ENCODE results near the gene SNRPA.
A peak's percentile ranks its signal among the peaks of the same experiment; 100 is the strongest.
"Not testable (repeated sequence)": the region's sequence is repeated elsewhere in the genome, so short reads cannot be mapped to it uniquely, and the experiment has no call there.

SNRPA gene

DNA sequence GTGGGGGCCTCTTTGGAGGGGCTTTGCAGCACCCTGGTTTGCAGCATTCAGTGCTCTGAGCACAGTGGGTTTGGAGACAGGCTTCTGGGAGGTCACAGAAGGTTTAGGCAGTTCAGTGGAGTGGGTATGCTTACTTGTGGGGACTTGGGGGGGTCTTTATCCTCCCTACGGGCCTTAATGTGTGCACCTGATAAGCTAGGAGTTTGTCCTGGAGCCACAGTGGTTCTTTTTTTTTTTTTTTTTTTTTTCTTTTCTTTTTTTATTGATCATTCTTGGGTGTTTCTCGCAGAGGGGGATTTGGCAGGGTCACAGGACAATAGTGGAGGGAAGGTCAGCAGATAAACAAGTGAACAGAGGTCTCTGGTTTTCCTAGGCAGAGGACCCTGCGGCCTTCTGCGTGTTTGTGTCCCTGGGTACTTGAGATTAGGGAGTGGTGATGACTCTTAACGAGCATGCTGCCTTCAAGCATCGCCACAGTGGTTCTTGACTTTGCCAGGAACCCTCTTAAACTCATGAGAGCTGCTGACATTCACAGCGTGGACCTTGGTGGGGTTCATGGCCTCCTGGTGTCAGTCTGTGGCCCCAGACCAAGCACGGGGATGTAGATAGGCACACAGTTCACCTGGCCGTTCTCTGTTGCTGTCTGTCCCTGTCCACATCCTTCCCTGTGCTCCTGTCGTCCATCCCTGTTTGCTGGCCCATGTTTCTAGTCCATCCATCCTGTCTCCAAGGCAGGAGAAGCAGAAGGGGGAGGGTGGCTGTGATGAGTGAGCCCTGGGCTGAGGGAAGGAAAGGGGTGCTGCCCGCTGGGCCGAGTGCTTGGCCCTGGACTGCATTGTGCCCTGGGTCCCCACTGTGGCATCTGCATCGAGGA is 50.7 kb downstream of the SNRPA start:
- DNase-seq (ENCODE audit: low read depth in 2 of 2): no peak

GRCh38 chr19:40802300-40803169 is 51.5 kb downstream of the SNRPA start:
- no peak for DNase-seq (ENCODE audit: low read depth in 2 of 2)

GRCh38 chr19:40803170-40803856 is 52.3 kb downstream of the SNRPA start:
- no peak for DNase-seq (ENCODE audit: low read depth in 2 of 2)

- no peak for DNase-seq (ENCODE audit: low read depth in 2 of 2)
Measured at GRCh38 chr19:40803857-40804782, 53.1 kb downstream of the SNRPA start.

DNA sequence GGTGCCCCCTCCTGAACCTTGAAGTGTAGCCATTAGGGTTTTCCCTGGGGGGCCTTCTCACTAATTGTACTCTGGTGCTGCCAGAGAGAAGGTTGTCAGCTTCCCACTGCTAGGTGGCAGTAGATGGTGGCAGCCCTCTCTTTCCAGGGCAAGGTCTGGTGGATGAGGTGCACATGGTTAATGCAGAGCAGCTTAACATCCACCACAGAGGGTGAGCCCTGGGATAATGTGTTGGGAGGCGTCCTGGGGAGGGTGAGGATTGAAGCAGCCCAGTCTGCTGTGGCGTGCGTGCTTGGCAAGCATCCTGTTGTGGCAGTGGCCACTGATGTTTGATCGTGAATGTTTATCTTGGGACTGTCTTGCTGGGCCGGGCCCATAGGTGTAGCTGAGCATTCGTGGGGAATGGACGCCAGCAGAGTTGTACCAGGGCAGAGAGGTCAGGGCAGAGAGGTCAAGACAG is 53.8 kb downstream of the SNRPA start:
- DNase-seq (ENCODE audit: low read depth in 2 of 2): no peak

DNA sequence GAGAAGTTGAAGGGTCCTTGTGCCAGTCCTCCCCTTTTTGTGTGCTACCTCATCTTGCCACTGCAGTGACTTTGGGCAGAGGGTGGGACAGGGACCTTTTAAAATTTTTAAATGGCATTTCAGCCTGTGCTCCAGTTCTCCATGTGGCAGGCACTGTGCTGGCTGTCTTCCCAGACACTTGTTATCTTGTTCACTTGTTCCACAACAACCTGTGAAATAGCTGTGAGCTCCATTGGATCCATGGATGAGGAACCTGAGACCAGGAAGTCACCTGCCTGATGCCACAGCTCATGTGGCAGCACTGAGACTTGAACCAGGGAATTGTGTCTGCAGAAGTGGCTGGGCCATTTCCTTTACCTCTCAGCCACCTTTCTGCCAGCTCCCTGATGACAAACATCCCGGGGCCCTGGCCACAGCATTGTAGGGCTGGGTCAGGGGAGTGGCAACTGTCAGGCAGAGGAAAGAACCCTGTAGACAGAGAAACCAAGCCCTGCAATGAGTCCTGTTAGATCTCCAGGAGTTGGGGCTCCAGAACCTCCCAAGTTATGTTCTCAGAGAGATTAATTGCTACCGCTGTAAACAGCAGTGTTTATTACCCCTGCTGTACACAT is 54.4 kb downstream of the SNRPA start:
- no peak for DNase-seq (ENCODE audit: low read depth in 2 of 2)

GRCh38 chr19:40806423-40807146 is 55.6 kb downstream of the SNRPA start:
- DNase-seq (ENCODE audit: low read depth in 2 of 2): peak; percentile 46 to 61

- DNase-seq (ENCODE audit: low read depth in 2 of 2): no peak
Measured at GRCh38 chr19:40807147-40808020, 56.4 kb downstream of the SNRPA start.

DNA sequence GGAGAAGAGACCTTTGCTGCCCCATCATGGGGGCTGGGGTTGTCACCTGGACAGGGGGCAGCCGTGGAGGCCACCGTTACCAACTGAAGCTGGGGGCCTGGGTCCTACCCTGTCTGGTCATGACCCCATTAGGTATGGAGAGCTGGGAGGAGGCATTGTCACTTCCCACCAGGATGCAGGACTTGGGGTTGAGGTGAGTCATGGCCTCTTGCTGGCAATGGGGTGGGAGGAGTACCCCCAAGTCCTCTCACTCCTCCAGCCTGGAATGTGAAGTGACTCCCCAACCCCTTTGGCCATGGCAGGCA is 57.0 kb downstream of the SNRPA start:
- DNase-seq (ENCODE audit: low read depth in 2 of 2): no peak

DNA sequence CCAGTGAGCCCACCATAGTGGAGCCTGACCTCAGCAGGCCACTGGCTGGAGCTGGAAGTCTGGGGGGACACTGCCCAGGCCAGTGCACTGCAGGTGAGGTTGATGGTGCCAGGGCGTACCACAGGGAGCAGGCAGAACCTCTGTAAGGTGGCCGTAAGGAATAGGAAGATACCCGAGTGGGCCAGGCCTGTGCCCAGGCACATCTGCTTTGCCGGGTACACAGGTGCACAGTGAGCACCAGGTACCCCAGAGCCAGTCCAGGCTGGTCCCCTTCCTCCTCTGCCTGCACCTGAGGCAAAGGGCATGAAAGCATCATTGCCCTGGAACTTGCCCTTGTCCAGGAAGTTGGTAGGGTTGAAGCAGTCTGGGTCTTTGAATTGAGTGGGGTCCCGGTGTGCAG is 57.5 kb downstream of the SNRPA start:
- DNase-seq (ENCODE audit: low read depth in 2 of 2): no peak

GRCh38 chr19:40809358-40810086 is 58.5 kb downstream of the SNRPA start:
- DNase-seq (ENCODE audit: low read depth in 2 of 2): no peak

DNA sequence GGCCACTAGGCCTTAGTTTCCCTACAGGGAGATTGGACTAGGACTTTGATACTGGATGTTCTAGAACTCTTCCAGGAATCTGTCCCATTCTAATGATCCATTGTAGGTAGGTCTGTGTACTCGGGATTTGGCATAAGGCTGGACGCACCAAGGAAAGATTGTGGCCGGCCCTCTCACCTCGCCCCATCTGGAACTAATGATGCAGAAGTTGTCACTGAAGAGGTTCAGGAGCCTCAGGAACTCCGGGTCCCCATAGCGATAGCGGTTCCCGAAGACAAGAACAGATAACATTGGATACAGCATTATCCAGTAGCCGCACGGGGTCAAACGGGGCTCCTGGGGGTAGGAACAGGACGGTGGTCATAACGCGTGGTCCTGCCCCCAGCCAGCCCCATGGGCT is 59.2 kb downstream of the SNRPA start:
- no peak for DNase-seq (ENCODE audit: low read depth in 2 of 2)

DNA sequence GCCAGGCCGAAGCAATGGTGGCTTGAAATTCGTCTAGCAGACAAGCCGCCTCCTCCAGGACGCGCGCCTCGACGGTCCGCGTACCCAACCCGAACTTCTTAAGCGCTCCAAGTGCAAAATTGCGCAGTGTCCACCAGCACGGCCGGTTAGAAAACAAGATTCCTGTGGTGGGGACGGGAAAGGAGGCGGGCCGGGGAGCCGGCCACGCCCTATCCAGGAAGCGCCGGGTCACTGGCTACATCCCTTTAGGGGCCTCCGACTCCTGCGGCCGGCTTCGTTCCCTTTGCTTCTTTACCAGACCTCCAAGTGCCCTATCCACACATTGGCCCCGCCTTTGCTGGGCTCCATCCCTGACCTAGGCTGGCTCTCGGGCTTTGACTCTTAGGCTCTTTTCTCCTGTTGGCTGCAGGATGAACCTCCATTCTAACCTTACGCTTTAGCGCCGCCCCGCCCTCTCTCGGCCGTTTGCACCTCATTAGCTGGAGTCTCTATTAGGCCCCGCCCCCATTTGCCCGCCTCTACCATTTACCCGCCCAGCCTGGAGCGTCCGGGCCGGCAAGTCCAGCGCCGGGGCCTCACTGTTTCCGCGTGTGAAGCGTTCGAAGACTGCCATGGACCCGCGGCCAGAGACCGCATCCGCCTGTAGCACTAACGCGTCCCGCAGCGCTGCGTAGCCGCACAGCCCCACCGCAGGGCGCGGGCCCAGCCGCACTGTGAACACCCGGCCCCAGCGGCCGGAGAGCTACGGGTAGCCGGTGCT is 59.8 kb downstream of the SNRPA start:
- DNase-seq (ENCODE audit: low read depth in 2 of 2): not testable (repeated sequence)

GRCh38 chr19:40811478-40812341 is 60.7 kb downstream of the SNRPA start:
- no peak for DNase-seq (ENCODE audit: low read depth in 2 of 2)

GRCh38 chr19:40812571-40812970 is 61.6 kb downstream of the SNRPA start:
- not testable (repeated sequence) for DNase-seq (ENCODE audit: low read depth in 2 of 2)

DNA sequence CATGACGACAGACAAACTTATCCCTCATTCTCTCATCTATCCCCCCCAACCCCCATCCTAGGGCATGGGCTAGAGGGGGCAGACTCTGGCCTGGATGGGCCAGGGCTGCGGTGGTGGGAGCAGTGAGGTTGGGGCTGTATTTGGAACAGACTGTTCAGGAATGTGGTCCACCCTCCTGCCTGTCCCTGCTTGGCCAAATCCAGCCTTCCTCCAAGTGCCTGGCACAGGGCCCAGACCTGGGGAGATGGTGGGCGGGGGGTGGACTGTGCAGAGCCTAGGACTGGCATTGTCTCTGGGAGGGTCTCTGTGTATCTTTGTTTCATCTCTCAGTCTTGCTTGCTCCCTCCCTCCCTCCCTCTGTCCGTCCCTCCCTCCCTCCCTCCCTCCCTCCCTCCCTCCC is 62.2 kb downstream of the SNRPA start:
- DNase-seq (ENCODE audit: low read depth in 2 of 2): no peak
